ENCODE results near the gene SULT1C2. TPM values are rescaled to one million over a fixed set of nuclear protein-coding genes. Genes with fewer than 3 reads are reported as not detected.

SULT1C2 gene
- total and polyA plus RNA-seq, 2 of the 13 experiments (the other 11 are each of a cell fraction or from before 2014, with no cell fraction given): 4.0 to 6.2 TPM

DNA sequence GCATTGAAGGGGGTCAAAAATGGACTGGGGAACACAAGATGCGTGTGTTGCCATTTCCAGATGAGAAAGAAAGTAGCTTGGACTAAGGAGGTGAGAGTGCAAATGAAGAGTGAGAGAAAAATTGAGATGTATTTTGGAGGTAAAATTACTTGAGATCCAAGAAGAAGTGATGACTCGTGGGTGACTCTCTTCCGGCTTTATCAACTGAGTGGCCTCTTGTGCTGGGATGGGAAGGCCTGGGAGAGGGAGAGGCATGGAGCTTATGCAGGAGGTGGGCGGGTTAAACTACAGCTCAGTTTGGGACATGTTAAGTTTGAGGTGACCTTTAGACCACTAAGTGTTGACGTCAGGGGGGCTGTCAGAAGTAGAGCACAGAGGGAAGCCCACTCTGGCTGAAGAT is 34.9 kb downstream of the SULT1C2 start:
- Histone ChIP-seq H3K9ac (ENCODE audit: insufficient read depth, low read depth, low read length) (no peak overlapping the region), H3K36me3 (replicated peaks in 1 of 2; ENCODE audit: control insufficient read depth in 1 of 2, insufficient read depth in 2 of 2, low read length in 2 of 2) (no peaks in the 10 kb centered on the region), H3K4me1 (ENCODE audit: insufficient read depth, low read length) (no peaks in the 10 kb centered on the region), H3K27me3 (ENCODE audit: control insufficient read depth in 1 of 2, insufficient read depth in 2 of 2, low read length in 2 of 2) (0 out of 5 replicates have a peak, but pooled peaks cover 0 to 3% of the 10 kb centered on the region in 2 experiments), H3K4me2 (ENCODE audit: low read depth, low read length) (no peak overlapping the region), H4K20me1 (ENCODE audit: insufficient read depth, low read length) (no peaks in the 10 kb centered on the region), H2AFZ (ENCODE audit: low read length) (no peak overlapping the region), H3K4me3 (replicated peaks in 1 of 3; ENCODE audit: insufficient read depth in 1 of 3, low read depth in 2 of 3, low read length in 3 of 3) (no peak overlapping the region), H3K27ac (ENCODE audit: extremely low read length, insufficient read depth, low read length) (no peak overlapping the region), H3K79me2 (ENCODE audit: insufficient read depth, low read length) (no peaks in the 10 kb centered on the region), H3K9me3 (ENCODE audit: low read length) (no peaks in the 10 kb centered on the region)
- ATAC-seq (no peak), FAIRE-seq (no peak), DNase-seq (ENCODE audit: low spot score) (no peak)
- ChIA-PET POLR2A (no interaction called here), CTCF (ENCODE audit: low intra/inter-chr PET ratio, low total read pairs) (no interaction called here)
- in situ Hi-C loops (cut with HindIII; ENCODE audit: extremely low pct_ligation_motif_present, low pct_unique_long_range_greater_than_20kb) (no loop called here), intact Hi-C loops (cut with micrococcal nuclease; ENCODE audit: unreplicated experiment) (no loop called here)
- no TSS peak for BruUV-seq (replicated peaks)
- 39% methylated on average over 5 of the region's 5 CpGs for WGBS (ENCODE audit: low lambda C conversion rate)
- TF ChIP-seq, protein P1, sequence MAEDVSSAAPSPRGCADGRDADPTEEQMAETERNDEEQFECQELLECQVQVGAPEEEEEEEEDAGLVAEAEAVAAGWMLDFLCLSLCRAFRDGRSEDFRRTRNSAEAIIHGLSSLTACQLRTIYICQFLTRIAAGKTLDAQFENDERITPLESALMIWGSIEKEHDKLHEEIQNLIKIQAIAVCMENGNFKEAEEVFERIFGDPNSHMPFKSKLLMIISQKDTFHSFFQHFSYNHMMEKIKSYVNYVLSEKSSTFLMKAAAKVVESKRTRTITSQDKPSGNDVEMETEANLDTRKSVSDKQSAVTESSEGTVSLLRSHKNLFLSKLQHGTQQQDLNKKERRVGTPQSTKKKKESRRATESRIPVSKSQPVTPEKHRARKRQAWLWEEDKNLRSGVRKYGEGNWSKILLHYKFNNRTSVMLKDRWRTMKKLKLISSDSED (CRISPR knock-in tag; IDR thresholded peaks at IDR 0.05): no peak
- TF ChIP-seq, protein P2, sequence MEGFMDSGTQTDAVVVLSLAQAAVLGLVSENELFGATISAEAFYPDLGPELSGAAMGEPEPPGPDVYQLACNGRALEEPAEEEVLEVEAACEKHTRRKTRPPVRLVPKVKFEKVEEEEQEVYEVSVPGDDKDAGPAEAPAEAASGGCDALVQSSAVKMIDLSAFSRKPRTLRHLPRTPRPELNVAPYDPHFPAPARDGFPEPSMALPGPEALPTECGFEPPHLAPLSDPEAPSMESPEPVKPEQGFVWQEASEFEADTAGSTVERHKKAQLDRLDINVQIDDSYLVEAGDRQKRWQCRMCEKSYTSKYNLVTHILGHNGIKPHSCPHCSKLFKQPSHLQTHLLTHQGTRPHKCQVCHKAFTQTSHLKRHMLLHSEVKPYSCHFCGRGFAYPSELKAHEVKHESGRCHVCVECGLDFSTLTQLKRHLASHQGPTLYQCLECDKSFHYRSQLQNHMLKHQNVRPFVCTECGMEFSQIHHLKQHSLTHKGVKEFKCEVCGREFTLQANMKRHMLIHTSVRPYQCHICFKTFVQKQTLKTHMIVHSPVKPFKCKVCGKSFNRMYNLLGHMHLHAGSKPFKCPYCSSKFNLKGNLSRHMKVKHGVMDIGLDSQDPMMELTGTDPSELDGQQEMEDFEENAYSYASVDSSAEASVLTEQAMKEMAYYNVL (CRISPR knock-in tag; IDR thresholded peaks at IDR 0.05; ENCODE audit: borderline replicate concordance): no peak
- no peak for TF ChIP-seq ZNF101 (CRISPR knock-in tag; IDR thresholded peaks at IDR 0.05; ENCODE audit: borderline replicate concordance, low read depth)
- no peak for TF ChIP-seq ZNF136 (CRISPR knock-in tag; IDR thresholded peaks at IDR 0.05; ENCODE audit: low read depth)
- TF ChIP-seq ZBTB20 (CRISPR knock-in tag; IDR thresholded peaks at IDR 0.05; ENCODE audit: borderline replicate concordance, low read depth): no peak
- no peak for TF ChIP-seq ELF1 (CRISPR knock-in tag; IDR thresholded peaks at IDR 0.05)
- no peak for TF ChIP-seq PAWR (CRISPR knock-in tag; IDR thresholded peaks at IDR 0.05; ENCODE audit: borderline replicate concordance)
- no peak for TF ChIP-seq POLR2A (IDR thresholded peaks at IDR 0.05; ENCODE audit: insufficient read depth in 1 of 2, low read depth in 2 of 2, low read length in 2 of 2)
- no peak for TF ChIP-seq ZNF12 (CRISPR knock-in tag; IDR thresholded peaks at IDR 0.05)
- TF ChIP-seq, protein P3, sequence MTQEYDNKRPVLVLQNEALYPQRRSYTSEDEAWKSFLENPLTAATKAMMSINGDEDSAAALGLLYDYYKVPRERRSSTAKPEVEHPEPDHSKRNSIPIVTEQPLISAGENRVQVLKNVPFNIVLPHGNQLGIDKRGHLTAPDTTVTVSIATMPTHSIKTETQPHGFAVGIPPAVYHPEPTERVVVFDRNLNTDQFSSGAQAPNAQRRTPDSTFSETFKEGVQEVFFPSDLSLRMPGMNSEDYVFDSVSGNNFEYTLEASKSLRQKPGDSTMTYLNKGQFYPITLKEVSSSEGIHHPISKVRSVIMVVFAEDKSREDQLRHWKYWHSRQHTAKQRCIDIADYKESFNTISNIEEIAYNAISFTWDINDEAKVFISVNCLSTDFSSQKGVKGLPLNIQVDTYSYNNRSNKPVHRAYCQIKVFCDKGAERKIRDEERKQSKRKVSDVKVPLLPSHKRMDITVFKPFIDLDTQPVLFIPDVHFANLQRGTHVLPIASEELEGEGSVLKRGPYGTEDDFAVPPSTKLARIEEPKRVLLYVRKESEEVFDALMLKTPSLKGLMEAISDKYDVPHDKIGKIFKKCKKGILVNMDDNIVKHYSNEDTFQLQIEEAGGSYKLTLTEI (CRISPR knock-in tag; conservative IDR thresholded peaks at IDR 0.05): no peak
- TF ChIP-seq ZNF468 (CRISPR knock-in tag; IDR thresholded peaks at IDR 0.05): no peak
- TF ChIP-seq, protein P4, sequence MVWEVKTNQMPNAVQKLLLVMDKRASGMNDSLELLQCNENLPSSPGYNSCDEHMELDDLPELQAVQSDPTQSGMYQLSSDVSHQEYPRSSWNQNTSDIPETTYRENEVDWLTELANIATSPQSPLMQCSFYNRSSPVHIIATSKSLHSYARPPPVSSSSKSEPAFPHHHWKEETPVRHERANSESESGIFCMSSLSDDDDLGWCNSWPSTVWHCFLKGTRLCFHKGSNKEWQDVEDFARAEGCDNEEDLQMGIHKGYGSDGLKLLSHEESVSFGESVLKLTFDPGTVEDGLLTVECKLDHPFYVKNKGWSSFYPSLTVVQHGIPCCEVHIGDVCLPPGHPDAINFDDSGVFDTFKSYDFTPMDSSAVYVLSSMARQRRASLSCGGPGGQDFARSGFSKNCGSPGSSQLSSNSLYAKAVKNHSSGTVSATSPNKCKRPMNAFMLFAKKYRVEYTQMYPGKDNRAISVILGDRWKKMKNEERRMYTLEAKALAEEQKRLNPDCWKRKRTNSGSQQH (CRISPR knock-in tag; IDR thresholded peaks at IDR 0.05; ENCODE audit: low read depth): no peak
